Placental epithelial cell (primary cell): Measurements from ENCODE around the gene FBXO3. TPM values are rescaled to one million over a fixed set of nuclear protein-coding genes. Genes with fewer than 3 reads are reported as not detected.

ENCODE experiments used
- total RNA-seq: library from RNA; depleted of rRNA; stranded (reverse); fragments of >200 nt; gene quantifications from 2 replicates; pipeline ENCODE4 v1.2.3, GENCODE V29; 2012

FBXO3 gene
- 76.6 and 145 TPM in 2 replicates for total RNA-seq

GRCh38 chr11:33773987-33774735, at the start of gene FBXO3:
TSS of gene FBXO3 (minus strand) at chr11:33774520. CDS start at chr11:33774497, 23 bp downstream.

GRCh38 chr11:33736148-33736812, 38.0 kb downstream of the FBXO3 start, which contains the start of gene CD59:
TSS of gene CD59 (minus strand) at chr11:33736423. CDS start at chr11:33722445, 13,978 bp downstream.

GRCh38 chr11:33700502-33701271, 73.6 kb downstream of the FBXO3 start, which contains the start of gene C11orf91:
TSS of gene C11orf91 (minus strand) at chr11:33700826. CDS start at chr11:33700740, 86 bp downstream.

Other genes starting within 250 kb of the FBXO3 start
- 0.33 and 0.39 TPM in 2 replicates for gene C11orf91, start 73.7 kb downstream of the FBXO3 start, total RNA-seq
- gene CD59, start 38.1 kb downstream of the FBXO3 start, total RNA-seq, result 759 and 1,573 TPM in 2 replicates
- 0.39 and 2.3 TPM in 2 replicates for gene LMO2, start 117.6 kb upstream of the FBXO3 start, total RNA-seq